H1 (cell line): Measurements from ENCODE around the gene SUDS3. TPM values are rescaled to one million over a fixed set of nuclear protein-coding genes. Genes with fewer than 3 reads are reported as not detected.

Source experiments
- CTCF ChIA-PET: fragments of 300-600 bp; sonication (Branson Sonifier 250); formaldehyde crosslinking; loops from one replicate; lab custom pipeline; 2021; ENCODE audit not compliant: partially characterized antibody; lab: Charles Lee
- POLR2A ChIA-PET: fragments of 300-600 bp; sonication (Branson Sonifier 250); formaldehyde crosslinking; loops from one replicate; lab custom pipeline; 2021; ENCODE audit warnings: inconsistent platforms; ENCODE audit not compliant: partially characterized antibody; lab: Charles Lee
- DNase-seq, 2 experiments: peaks; one replicate each; pipeline versions ENCODE4 v3.0.0 to v3.0.0-alpha.2; 2010 to 2022; ENCODE audit warnings: low spot score in 2 of 2, low read depth in 1 of 2, mixed read lengths in 1 of 2
- FAIRE-seq: peaks from 2 replicates; lab custom pipeline; 2011; peaks lifted over from hg19 to GRCh38; lab: Jason Lieb, UNC
- H2AFZ ChIP-seq: 2 replicates; pipeline ENCODE4 v1.8.1; 2012; ENCODE audit warnings: low read length, inconsistent platforms
- H2AK5ac ChIP-seq: 2 replicates; pipeline ENCODE4 v1.6.1; 2013; ENCODE audit warnings: low read depth, low read length
- H2BK120ac ChIP-seq: replicated peaks from 2 replicates; pipeline ENCODE3; 2013; ENCODE audit warnings: low read depth, low read length, inconsistent platforms
- H2BK12ac ChIP-seq: 2 replicates; pipeline ENCODE4 v1.6.1; 2013; ENCODE audit warnings: low read depth, low read length
- H2BK15ac ChIP-seq: 2 replicates; pipeline ENCODE4 v1.6.1; 2013; ENCODE audit warnings: low read length
- H2BK20ac ChIP-seq: 2 replicates; pipeline ENCODE4 v1.6.1; 2013; ENCODE audit warnings: low read length
- H2BK5ac ChIP-seq: 2 replicates; pipeline ENCODE4 v1.6.1; 2013; ENCODE audit warnings: low read depth, low read length
- H3K14ac ChIP-seq: 2 replicates; pipeline ENCODE4 v1.6.1; 2013; ENCODE audit warnings: inconsistent platforms; ENCODE audit not compliant: insufficient read length
- H3K18ac ChIP-seq: 2 replicates; pipeline ENCODE4 v1.6.1; 2013; ENCODE audit warnings: low read length; ENCODE audit errors: extremely low read depth
- H3K23ac ChIP-seq: 2 replicates; pipeline ENCODE4 v1.6.1; 2013; ENCODE audit warnings: inconsistent platforms; ENCODE audit not compliant: insufficient read length
- H3K23me2 ChIP-seq: 2 replicates; pipeline ENCODE4 v1.6.1; 2013; ENCODE audit warnings: low read depth, low read length
- H3K27ac ChIP-seq: 2 replicates; pipeline ENCODE4 v1.6.1; 2011; ENCODE audit warnings: low read depth, low read length, inconsistent platforms
- H3K27me3 ChIP-seq, 4 experiments: replicated peaks in 1 of 4; 1 replicate in 1 of 4; 2 replicates in 3 of 4; pipeline versions ENCODE4 v1.6.1 to v1.8.1; 2011 to 2013; ENCODE audit warnings: low read length in 3 of 4, mild to moderate bottlenecking in 3 of 4, inconsistent platforms in 2 of 4, mixed read lengths in 2 of 4, moderate library complexity in 1 of 4; ENCODE audit not compliant: control insufficient read depth in 3 of 4, insufficient read depth in 3 of 4; ENCODE audit errors: extremely low read depth in 1 of 4
- H3K36me3 ChIP-seq, 4 experiments: 2 replicates each; pipeline versions ENCODE4 v1.6.1 to v1.8.1; 2011 to 2013; ENCODE audit warnings: mild to moderate bottlenecking in 4 of 4, low read length in 3 of 4, moderate library complexity in 2 of 4, control low read depth in 1 of 4, inconsistent platforms in 1 of 4; ENCODE audit not compliant: insufficient read depth in 4 of 4, control insufficient read depth in 2 of 4
- H3K4ac ChIP-seq: replicated peaks from 2 replicates; pipeline ENCODE3; 2013; ENCODE audit warnings: low read length, low read depth, mixed read lengths, inconsistent platforms; ENCODE audit not compliant: insufficient read length
- H3K4me1 ChIP-seq, 4 experiments: replicated peaks in 1 of 4; 1 replicate in 1 of 4; 2 replicates in 3 of 4; pipeline versions ENCODE4 v1.6.1 to v1.8.1; 2011 to 2013; ENCODE audit warnings: low read length in 3 of 4, inconsistent platforms in 2 of 4, mixed read lengths in 1 of 4; ENCODE audit not compliant: insufficient read depth in 4 of 4, control insufficient read depth in 3 of 4
- H3K4me2 ChIP-seq, 2 experiments: 2 replicates each; pipeline versions ENCODE4 v1.6.1 to v1.8.1; 2011 to 2013; ENCODE audit warnings: low read depth in 2 of 2, low read length in 2 of 2, control low read depth in 1 of 2, inconsistent platforms in 1 of 2, mild to moderate bottlenecking in 1 of 2; ENCODE audit not compliant: insufficient read depth in 1 of 2
- H3K4me3 ChIP-seq, 4 experiments: fragments of 200-600, 300-600 bp in 1 of 4; sonication (generic), shearing (Covaris generic), sonication (Bioruptor Twin) in 1 of 4; 2 replicates each; pipeline versions ENCODE4 v1.5.1 to v1.8.1; 2011 to 2016; ENCODE audit warnings: low read length in 4 of 4, low read depth in 3 of 4, control low read depth in 2 of 4, inconsistent platforms in 2 of 4, mild to moderate bottlenecking in 2 of 4, mixed read lengths in 1 of 4, moderate library complexity in 1 of 4; ENCODE audit not compliant: insufficient read depth in 2 of 4; ENCODE audit errors: extremely low read depth in 1 of 4
- H3K56ac ChIP-seq: replicated peaks from 2 replicates; pipeline ENCODE3; 2013; ENCODE audit warnings: low read depth, mild to moderate bottlenecking, mixed read lengths, low read length, inconsistent platforms; ENCODE audit not compliant: insufficient read length
- H3K79me1 ChIP-seq: 2 replicates; pipeline ENCODE4 v1.6.1; 2013; ENCODE audit warnings: low read depth, low read length, control low read depth
- H3K79me2 ChIP-seq, 2 experiments: 2 replicates each; pipeline versions ENCODE4 v1.6.1 to v1.8.1; 2012 to 2013; ENCODE audit warnings: low read length in 2 of 2, mild to moderate bottlenecking in 2 of 2, inconsistent platforms in 1 of 2; ENCODE audit not compliant: insufficient read depth in 2 of 2, control insufficient read depth in 1 of 2
- H3K9ac ChIP-seq, 4 experiments: replicated peaks in 1 of 4; 1 replicate in 1 of 4; 2 replicates in 3 of 4; pipeline versions ENCODE4 v1.6.1 to v1.8.1; 2011 to 2013; ENCODE audit warnings: low read depth in 3 of 4, low read length in 3 of 4, control low read depth in 2 of 4, mild to moderate bottlenecking in 2 of 4, moderate library complexity in 2 of 4, inconsistent platforms in 1 of 4; ENCODE audit errors: extremely low read depth in 1 of 4
- H3K9me3 ChIP-seq, 2 experiments: 2 replicates each; pipeline versions ENCODE4 v1.6.1 to v1.8.1; 2012 to 2013; ENCODE audit warnings: mild to moderate bottlenecking in 2 of 2, moderate library complexity in 2 of 2, control low read depth in 1 of 2, inconsistent platforms in 1 of 2, low read depth in 1 of 2, low read length in 1 of 2, mixed read lengths in 1 of 2; ENCODE audit not compliant: insufficient read depth in 2 of 2
- H4K20me1 ChIP-seq, 2 experiments: replicated peaks in 1 of 2; 2 replicates each; pipeline versions ENCODE3 to v1.8.1; 2011 to 2013; ENCODE audit warnings: inconsistent platforms in 2 of 2, low read length in 2 of 2, mild to moderate bottlenecking in 1 of 2; ENCODE audit not compliant: insufficient read depth in 2 of 2, control insufficient read depth in 1 of 2
- H4K5ac ChIP-seq: 2 replicates; pipeline ENCODE4 v1.6.1; 2013; ENCODE audit warnings: low read length, low read depth, mixed read lengths, inconsistent platforms; ENCODE audit not compliant: insufficient read length
- H4K8ac ChIP-seq: 2 replicates; pipeline ENCODE4 v1.8.0; 2013; ENCODE audit warnings: mild to moderate bottlenecking, moderate library complexity, low read length, inconsistent platforms; ENCODE audit not compliant: insufficient read depth; ENCODE audit errors: extremely low read depth
- H4K91ac ChIP-seq: replicated peaks from 2 replicates; pipeline ENCODE3; 2013; ENCODE audit warnings: low read length, mixed read lengths, inconsistent platforms; ENCODE audit not compliant: insufficient read length
- ATF3 ChIP-seq: IDR thresholded peaks from 2 replicates; pipeline ENCODE4 v1.6.1; 2011; ENCODE audit warnings: low read depth, mild to moderate bottlenecking, low read length; ENCODE audit not compliant: insufficient read depth
- CHD2 ChIP-seq: IDR thresholded peaks from 2 replicates; pipeline ENCODE4 v1.6.1; 2012; ENCODE audit warnings: low read length, improper control_type of control experiment
- CTCF ChIP-seq, 3 experiments: IDR thresholded peaks; 1 replicate in 2 of 3; 2 replicates in 1 of 3; pipeline versions ENCODE4 v1.5.1 to v1.6.1; 2011; ENCODE audit warnings: low read length in 3 of 3, mild to moderate bottlenecking in 3 of 3, inconsistent platforms in 2 of 3, low read depth in 1 of 3, moderate library complexity in 1 of 3; ENCODE audit not compliant: insufficient read depth in 1 of 3; ENCODE audit errors: control extremely low read depth in 1 of 3
- EZH2 ChIP-seq: fragments of 200-600 bp; sonication (generic); IDR thresholded peaks from 2 replicates; pipeline ENCODE4 v1.7.1; 2012; ENCODE audit warnings: low read depth, mild to moderate bottlenecking, moderate library complexity, low read length, inconsistent platforms; ENCODE audit not compliant: severe bottlenecking
- FOSL1 ChIP-seq: IDR thresholded peaks from 2 replicates; pipeline ENCODE4 v1.6.1; 2011; ENCODE audit warnings: mild to moderate bottlenecking, low read depth, low read length, moderate library complexity; ENCODE audit not compliant: insufficient read depth
- HDAC2 ChIP-seq, 2 experiments: fragments of 300-600 bp in 1 of 2; sonication (generic) in 1 of 2; IDR thresholded peaks; 2 replicates each; pipeline ENCODE4 v1.6.1; 2011 to 2012; ENCODE audit warnings: low read depth in 2 of 2, low read length in 2 of 2, mild to moderate bottlenecking in 2 of 2, moderate library complexity in 2 of 2, borderline replicate concordance in 1 of 2, inconsistent platforms in 1 of 2
- KDM1A ChIP-seq: fragments of 200-600, 300-600 bp; sonication (generic); IDR thresholded peaks from 2 replicates; pipeline ENCODE4 v1.7.1; 2016; ENCODE audit warnings: mild to moderate bottlenecking, low read length, borderline replicate concordance
- NRF1 ChIP-seq: IDR thresholded peaks from 2 replicates; pipeline ENCODE4 v1.6.1; 2011; ENCODE audit warnings: mild to moderate bottlenecking, low read depth, low read length, improper control_type of control experiment
- POU5F1 ChIP-seq: IDR thresholded peaks from 2 replicates; pipeline ENCODE4 v1.6.1; 2011; ENCODE audit warnings: low read depth, mild to moderate bottlenecking, low read length, moderate library complexity
- SIN3A ChIP-seq, 2 experiments: IDR thresholded peaks in 1 of 2; conservative IDR thresholded peaks in 1 of 2; 2 replicates each; pipeline ENCODE4 v1.6.1; 2011 to 2012; ENCODE audit warnings: low read length in 2 of 2, improper control_type of control experiment in 1 of 2, low read depth in 1 of 2, mild to moderate bottlenecking in 1 of 2
- WGBS, 2 experiments: shearing (Covaris generic) in 1 of 2; methylation state at CpG; one replicate each; pipeline versions ENCODE4 v1.1.6 to v1.1.7; 2013 to 2015; ENCODE audit warnings: low lambda C conversion rate in 2 of 2, mixed read lengths in 2 of 2, inconsistent platforms in 1 of 2, low coverage in 1 of 2, missing lambda C conversion rate in 1 of 2; ENCODE audit not compliant: insufficient replicate concordance in 2 of 2, insufficient coverage in 1 of 2, insufficient read length in 1 of 2; ENCODE audit errors: extremely low coverage in 1 of 2, missing lambda C conversion rate in 1 of 2; 5-methylcytosine and 5-hydroxymethylcytosine counted together
- polyA plus RNA-seq, 7 experiments: library from polyadenylated mRNA; depleted of rRNA in 3 of 7; stranded (reverse) in 5 of 7; unstranded in 2 of 7; fragments of >200 nt in 5 of 7; fragments of 200-250 nt in 2 of 7; gene quantifications; 1 replicate in 5 of 7; 2 replicates in 1 of 7; 4 replicates in 1 of 7; pipeline versions ENCODE4 v1.2.1 to v1.2.3, GENCODE V29; 2011 to 2013; ENCODE audit warnings: missing spikeins in 2 of 7, mixed read lengths in 2 of 7
- total RNA-seq: library from RNA; stranded (reverse); fragmentation: NEBNext Ultra II Directional; extraction: Animal tissue kit (Norgen Biotek cat#: 25700); gene quantifications from 2 replicates; pipeline ENCODE4 v1.2.1, GENCODE V29; 2021

SUDS3 gene
- total and polyA plus RNA-seq, 2 of the 8 experiments (the other 6 are each of a cell fraction or from before 2014, with no cell fraction given): 30.0 to 58.7 TPM

- Histone ChIP-seq H3K18ac (no peak overlapping the region), H4K91ac (no peak overlapping the region), H3K56ac (no peak overlapping the region), H3K79me1 (no peaks in the 10 kb centered on the region; the same call in none of the 2 replicates), H3K79me2 (no peaks in the 10 kb centered on the region), H4K8ac (no peak overlapping the region), H3K23me2 (no peaks in the 10 kb centered on the region), H2BK20ac (no peak overlapping the region), H2AK5ac (no peak overlapping the region), H2BK15ac (no peak overlapping the region), H3K36me3 (peaks cover 14 to 64% (median 48%) of the 10 kb centered on the region in 4 experiments), H3K4ac (no peak overlapping the region), H3K4me2 (no peak overlapping the region), H4K20me1 (peaks cover 0 to 5% of the 10 kb centered on the region in 2 experiments), H3K9me3 (no peaks in the 10 kb centered on the region), H3K9ac (no peak overlapping the region), H3K23ac (no peak overlapping the region), H2AFZ (no peak overlapping the region), H4K5ac (no peak overlapping the region), H2BK12ac (no peak overlapping the region), H3K14ac (no peak overlapping the region), H2BK5ac (no peak overlapping the region; the same call in 1 of the 2 replicates), H3K27ac (0 out of 2 replicates have a peak overlapping the region, but pooled peaks have one; percentile 4), H3K27me3 (no peaks in the 10 kb centered on the region), H3K4me3 (no peak overlapping the region), H3K4me1 (no peaks in the 10 kb centered on the region), H2BK120ac (no peak overlapping the region)
- ChIA-PET POLR2A (no interaction called here), CTCF (interaction anchor here (1.3 kb wide), 1 partner anchor 21 kb away, joined by 3 read pairs; no protein-coding TSS in a partner anchor)
- no peak for DNase-seq
- 96% methylated on average over 2 of the region's 2 CpGs; no CpG with 5 or more reads in 1 of the 2 experiments for WGBS, 2 experiments
- no peak for FAIRE-seq
- no peak for TF ChIP-seq ATF3
- TF ChIP-seq FOSL1: no peak
- TF ChIP-seq HDAC2 (IDR thresholded peaks at IDR 0.05; ENCODE audit: borderline replicate concordance in 1 of 2, low read depth in 2 of 2, low read length in 2 of 2): no peak
- no peak for TF ChIP-seq CHD2
- no peak for TF ChIP-seq KDM1A
- TF ChIP-seq NRF1: no peak
- TF ChIP-seq SIN3A (conservative IDR thresholded peaks at IDR 0.05 in 1 of 2, IDR thresholded peaks at IDR 0.05 in 1 of 2; ENCODE audit: low read depth in 1 of 2, low read length in 2 of 2): no peak
- no peak for TF ChIP-seq POU5F1
- TF ChIP-seq EZH2: no peak
- no peak for TF ChIP-seq CTCF (IDR thresholded peaks at IDR 0.05; ENCODE audit: control extremely low read depth in 1 of 3, insufficient read depth in 1 of 3, low read depth in 1 of 3, low read length in 3 of 3)
Observed at GRCh38 chr12:118398524-118398923, 22.2 kb downstream of the SUDS3 start.
